ENCODE measurements around the gene MINK1.

- TF ChIP-seq POLR2AphosphoS5 (IDR thresholded peaks at IDR 0.05; ENCODE audit: low read depth) (no peak), SPI1 (IDR thresholded peaks at IDR 0.05; ENCODE audit: borderline replicate concordance, low read depth) (no peak)
- TF ChIP-seq, protein P1, sequence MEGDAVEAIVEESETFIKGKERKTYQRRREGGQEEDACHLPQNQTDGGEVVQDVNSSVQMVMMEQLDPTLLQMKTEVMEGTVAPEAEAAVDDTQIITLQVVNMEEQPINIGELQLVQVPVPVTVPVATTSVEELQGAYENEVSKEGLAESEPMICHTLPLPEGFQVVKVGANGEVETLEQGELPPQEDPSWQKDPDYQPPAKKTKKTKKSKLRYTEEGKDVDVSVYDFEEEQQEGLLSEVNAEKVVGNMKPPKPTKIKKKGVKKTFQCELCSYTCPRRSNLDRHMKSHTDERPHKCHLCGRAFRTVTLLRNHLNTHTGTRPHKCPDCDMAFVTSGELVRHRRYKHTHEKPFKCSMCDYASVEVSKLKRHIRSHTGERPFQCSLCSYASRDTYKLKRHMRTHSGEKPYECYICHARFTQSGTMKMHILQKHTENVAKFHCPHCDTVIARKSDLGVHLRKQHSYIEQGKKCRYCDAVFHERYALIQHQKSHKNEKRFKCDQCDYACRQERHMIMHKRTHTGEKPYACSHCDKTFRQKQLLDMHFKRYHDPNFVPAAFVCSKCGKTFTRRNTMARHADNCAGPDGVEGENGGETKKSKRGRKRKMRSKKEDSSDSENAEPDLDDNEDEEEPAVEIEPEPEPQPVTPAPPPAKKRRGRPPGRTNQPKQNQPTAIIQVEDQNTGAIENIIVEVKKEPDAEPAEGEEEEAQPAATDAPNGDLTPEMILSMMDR (IDR thresholded peaks at IDR 0.05; ENCODE audit: insufficient read depth, low read length): no peak
Observed at GRCh38 chr17:4856937-4857314, 23.8 kb downstream of the MINK1 start.
